Measurements from ENCODE around the gene PEAR1.

PEAR1 gene

DNA sequence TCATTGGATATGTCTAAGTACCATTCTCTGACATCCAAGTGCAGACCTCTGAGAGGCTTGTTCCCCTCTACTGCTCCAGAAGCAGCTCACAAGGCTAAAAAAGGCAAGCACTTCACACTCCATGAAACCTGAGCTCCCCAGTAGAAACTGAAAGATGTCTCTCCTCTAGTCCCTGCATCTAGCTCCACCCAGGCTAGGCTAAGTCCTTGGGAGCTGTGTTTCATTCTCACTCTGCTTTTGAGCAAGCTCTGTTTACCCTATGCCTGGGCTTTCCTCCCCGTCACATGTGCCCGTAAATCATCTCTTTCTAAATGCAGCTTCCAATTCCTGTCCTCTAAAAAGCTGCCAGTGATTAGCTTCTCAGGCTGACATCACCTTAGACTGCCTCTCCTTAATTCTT, 65.9 kb downstream of the PEAR1 start:
- Histone ChIP-seq H3K9ac (ENCODE audit: low read depth in 1 of 2, low read length in 2 of 2) (no peak overlapping the region), H3K4me1 (ENCODE audit: control insufficient read depth in 1 of 2, insufficient read depth in 2 of 2, low read length in 2 of 2) (no peaks in the 10 kb centered on the region), H3K36me3 (ENCODE audit: control insufficient read depth in 1 of 2, insufficient read depth in 2 of 2, low read length in 2 of 2) (peaks cover 37 to 85% of the 10 kb centered on the region in 2 donors), H3K4me3 (ENCODE audit: low read depth in 1 of 2, low read length in 2 of 2) (no peak overlapping the region), H3K27ac (ENCODE audit: low read depth, low read length) (no peak overlapping the region), H3K9me3 (ENCODE audit: control insufficient read depth in 1 of 2, low read length in 2 of 2) (no peaks in the 10 kb centered on the region), H3K27me3 (ENCODE audit: control insufficient read depth in 1 of 2, insufficient read depth in 2 of 2, low read length in 2 of 2) (no peaks in the 10 kb centered on the region)

DNA sequence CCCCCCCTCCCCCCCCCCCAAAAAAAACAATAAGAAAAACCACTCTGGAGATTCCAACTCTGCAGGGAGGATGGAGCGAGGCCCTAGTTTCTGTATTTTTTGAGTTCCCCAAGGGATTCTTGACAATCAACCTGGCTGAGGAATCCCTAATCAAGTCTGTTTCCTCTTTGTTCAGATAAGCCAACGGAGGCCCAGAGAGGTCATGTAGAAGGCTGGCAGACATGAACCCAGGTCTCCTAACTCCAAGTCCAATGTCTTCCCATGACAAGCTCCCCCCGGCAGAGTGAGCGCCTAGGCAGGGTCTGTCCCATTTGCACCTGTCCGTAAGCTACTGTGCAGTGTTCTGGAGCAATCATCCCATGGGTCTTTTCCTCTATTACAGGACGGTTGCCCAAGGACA, 66.4 kb downstream of the PEAR1 start:
- H3K9me3 ChIP-seq (ENCODE audit: control insufficient read depth in 1 of 2, low read length in 2 of 2) = no peaks in the 10 kb centered on the region
- H3K4me3 ChIP-seq (ENCODE audit: low read depth in 1 of 2, low read length in 2 of 2) = no peak overlapping the region
- H3K9ac ChIP-seq (ENCODE audit: low read depth in 1 of 2, low read length in 2 of 2) = no peak overlapping the region
- no peaks in the 10 kb centered on the region for H3K27me3 ChIP-seq (ENCODE audit: control insufficient read depth in 1 of 2, insufficient read depth in 2 of 2, low read length in 2 of 2)
- H3K4me1 ChIP-seq (ENCODE audit: control insufficient read depth in 1 of 2, insufficient read depth in 2 of 2, low read length in 2 of 2) = no peaks in the 10 kb centered on the region
- no peak overlapping the region for H3K27ac ChIP-seq (ENCODE audit: low read depth, low read length)
- H3K36me3 ChIP-seq (ENCODE audit: control insufficient read depth in 1 of 2, insufficient read depth in 2 of 2, low read length in 2 of 2) = peaks cover 37 to 83% of the 10 kb centered on the region in 2 donors

DNA sequence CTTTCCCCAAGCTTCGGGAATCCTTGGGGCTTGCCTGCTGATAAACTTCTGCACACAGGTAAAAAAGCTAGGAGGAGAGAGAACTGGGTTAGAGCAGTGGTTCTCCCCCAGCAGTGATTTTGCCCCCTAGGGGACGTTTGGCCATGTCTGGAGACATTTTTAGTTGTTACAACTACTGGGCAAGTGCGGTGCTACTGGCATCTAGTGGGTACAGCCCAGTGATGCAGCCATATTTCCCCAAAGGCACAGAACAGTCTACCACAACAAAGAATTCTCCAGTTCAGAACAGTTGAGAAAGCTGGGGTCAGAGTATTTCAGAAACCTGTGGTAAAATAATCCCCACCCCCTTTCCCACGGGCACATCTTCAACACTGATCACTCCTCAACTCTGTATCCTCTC, 68.2 kb downstream of the PEAR1 start:
- no peak overlapping the region for H3K9ac ChIP-seq (ENCODE audit: low read depth in 1 of 2, low read length in 2 of 2)

DNA sequence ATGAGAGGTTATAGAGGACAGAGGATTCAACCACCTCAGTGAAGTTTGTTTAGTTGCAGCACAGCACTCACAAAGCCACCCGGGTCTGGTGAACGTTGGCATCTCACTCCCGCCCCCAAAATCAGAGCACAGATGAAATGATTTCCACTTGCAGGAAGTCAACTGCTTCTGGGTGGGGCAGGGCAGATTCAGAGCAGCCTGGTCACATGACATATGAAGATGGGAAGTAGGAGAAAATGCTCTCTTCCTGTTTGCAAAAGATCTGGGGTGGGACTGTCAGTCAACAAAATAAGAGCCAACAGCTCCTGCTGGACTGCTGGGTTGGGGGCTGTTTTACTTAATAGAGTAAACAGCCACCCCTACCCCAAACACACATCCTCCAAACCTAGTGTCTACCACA, 70.1 kb downstream of the PEAR1 start:
- Histone ChIP-seq H3K9me3 (ENCODE audit: control insufficient read depth in 1 of 2, low read length in 2 of 2) (no peaks in the 10 kb centered on the region), H3K27ac (ENCODE audit: low read depth, low read length) (no peak overlapping the region), H3K9ac (ENCODE audit: low read depth in 1 of 2, low read length in 2 of 2) (no peak overlapping the region), H3K36me3 (ENCODE audit: control insufficient read depth in 1 of 2, insufficient read depth in 2 of 2, low read length in 2 of 2) (peaks cover 48 to 66% of the 10 kb centered on the region in 2 donors), H3K4me1 (ENCODE audit: control insufficient read depth in 1 of 2, insufficient read depth in 2 of 2, low read length in 2 of 2) (no peaks in the 10 kb centered on the region), H3K27me3 (ENCODE audit: control insufficient read depth in 1 of 2, insufficient read depth in 2 of 2, low read length in 2 of 2) (no peaks in the 10 kb centered on the region), H3K4me3 (ENCODE audit: low read depth in 1 of 2, low read length in 2 of 2) (no peak overlapping the region)

More for the DNA sequence above, 68.2 kb downstream of the PEAR1 start:
- Histone ChIP-seq H3K27ac (ENCODE audit: low read depth, low read length) (no peak overlapping the region), H3K9me3 (ENCODE audit: control insufficient read depth in 1 of 2, low read length in 2 of 2) (no peaks in the 10 kb centered on the region), H3K36me3 (ENCODE audit: control insufficient read depth in 1 of 2, insufficient read depth in 2 of 2, low read length in 2 of 2) (peaks cover 46 to 70% of the 10 kb centered on the region in 2 donors), H3K4me3 (ENCODE audit: low read depth in 1 of 2, low read length in 2 of 2) (no peak overlapping the region), H3K27me3 (ENCODE audit: control insufficient read depth in 1 of 2, insufficient read depth in 2 of 2, low read length in 2 of 2) (no peaks in the 10 kb centered on the region), H3K4me1 (ENCODE audit: control insufficient read depth in 1 of 2, insufficient read depth in 2 of 2, low read length in 2 of 2) (no peaks in the 10 kb centered on the region)

DNA sequence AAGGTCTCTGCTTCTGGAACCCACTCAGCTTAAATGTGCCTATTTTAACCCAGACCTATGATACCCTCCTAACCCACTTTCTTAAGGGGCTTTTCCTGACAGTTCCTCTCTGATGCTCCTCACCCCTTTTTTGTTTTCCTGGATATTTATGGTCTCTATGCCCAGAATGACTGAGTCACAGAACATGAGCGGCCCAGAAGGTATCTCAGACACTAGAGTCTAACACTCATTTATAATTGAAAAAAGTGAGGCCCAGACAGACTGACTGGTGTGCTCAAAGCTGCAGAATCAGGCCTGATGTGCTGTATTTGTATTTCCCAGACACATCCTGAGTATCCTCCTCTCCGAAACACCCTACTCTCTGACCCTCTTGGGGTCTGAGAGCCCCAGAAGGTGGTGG, 70.9 kb downstream of the PEAR1 start:
- no peaks in the 10 kb centered on the region for H3K9me3 ChIP-seq (ENCODE audit: control insufficient read depth in 1 of 2, low read length in 2 of 2)
- no peaks in the 10 kb centered on the region for H3K27me3 ChIP-seq (ENCODE audit: control insufficient read depth in 1 of 2, insufficient read depth in 2 of 2, low read length in 2 of 2)
- H3K36me3 ChIP-seq (ENCODE audit: control insufficient read depth in 1 of 2, insufficient read depth in 2 of 2, low read length in 2 of 2) = peaks cover 42 to 65% of the 10 kb centered on the region in 2 donors
- H3K27ac ChIP-seq (ENCODE audit: low read depth, low read length) = no peak overlapping the region
- no peak overlapping the region for H3K4me3 ChIP-seq (ENCODE audit: low read depth in 1 of 2, low read length in 2 of 2)
- H3K9ac ChIP-seq (ENCODE audit: low read depth in 1 of 2, low read length in 2 of 2) = no peak overlapping the region
- no peaks in the 10 kb centered on the region for H3K4me1 ChIP-seq (ENCODE audit: control insufficient read depth in 1 of 2, insufficient read depth in 2 of 2, low read length in 2 of 2)

Measured in duodenal mucosa (tissue), 2 donors.